Ectodermal cell (in vitro differentiated cells): ENCODE measurements around the gene ABCC1.

Source experiments
- H3K27ac ChIP-seq: 2 replicates; pipeline ENCODE4 v1.7.0; 2013; ENCODE audit warnings: mild to moderate bottlenecking, low read depth, low read length; ENCODE audit not compliant: insufficient read depth, poor library complexity, severe bottlenecking
- H3K27me3 ChIP-seq: 2 replicates; pipeline ENCODE4 v1.7.0; 2013; ENCODE audit warnings: mild to moderate bottlenecking, low read length; ENCODE audit not compliant: insufficient read depth, control insufficient read depth, poor library complexity, severe bottlenecking
- H3K36me3 ChIP-seq: one replicate; pipeline ENCODE4 v1.7.0; 2013; ENCODE audit warnings: low read length; ENCODE audit not compliant: control insufficient read depth, insufficient read depth
- H3K4me1 ChIP-seq: one replicate; pipeline ENCODE4 v1.7.0; 2013; ENCODE audit warnings: low read length; ENCODE audit not compliant: control insufficient read depth, insufficient read depth
- H3K4me3 ChIP-seq: 2 replicates; pipeline ENCODE4 v1.7.0; 2013; ENCODE audit warnings: low read depth, low read length, control low read depth; ENCODE audit not compliant: insufficient read depth
- H3K9me3 ChIP-seq: 2 replicates; pipeline ENCODE4 v1.7.0; 2013; ENCODE audit warnings: mild to moderate bottlenecking, low read length, moderate library complexity; ENCODE audit not compliant: control insufficient read depth
- WGBS, 2 experiments: methylation state at CpG; one replicate each; pipeline ENCODE4 v1.1.7; 2013; ENCODE audit warnings: missing lambda C conversion rate in 2 of 2; 5-methylcytosine and 5-hydroxymethylcytosine counted together

The ABCC1 gene

DNA sequence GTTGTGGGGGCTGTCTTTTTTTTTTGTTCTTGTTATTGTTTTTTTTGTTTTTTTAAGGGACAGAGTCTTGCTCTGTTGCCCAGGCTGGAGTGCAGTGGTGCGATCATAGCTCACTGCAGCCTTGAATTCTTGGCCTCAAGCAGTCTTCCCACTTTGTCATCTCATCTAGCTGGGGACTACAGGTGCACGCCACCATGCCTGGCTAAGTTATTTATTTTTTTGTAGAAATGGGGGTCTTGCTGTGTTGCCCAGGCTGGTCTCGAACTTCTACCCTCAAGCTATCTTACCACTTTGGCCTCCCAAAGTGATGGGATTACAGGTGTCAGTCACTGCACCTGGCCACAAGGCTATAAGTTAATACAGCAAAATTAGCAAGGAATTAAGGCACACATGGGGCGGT, 101.7 kb downstream of the ABCC1 start:
- WGBS, 2 experiments: 93 to 95% methylated on average over 4 of the region's 4 CpGs
- no peak overlapping the region for H3K27ac ChIP-seq
- no peaks in the 10 kb centered on the region for H3K4me1 ChIP-seq
- H3K36me3 ChIP-seq: peaks cover 15% of the 10 kb centered on the region
- H3K4me3 ChIP-seq: no peak overlapping the region
- no peaks in the 10 kb centered on the region for H3K27me3 ChIP-seq
- no peaks in the 10 kb centered on the region for H3K9me3 ChIP-seq

DNA sequence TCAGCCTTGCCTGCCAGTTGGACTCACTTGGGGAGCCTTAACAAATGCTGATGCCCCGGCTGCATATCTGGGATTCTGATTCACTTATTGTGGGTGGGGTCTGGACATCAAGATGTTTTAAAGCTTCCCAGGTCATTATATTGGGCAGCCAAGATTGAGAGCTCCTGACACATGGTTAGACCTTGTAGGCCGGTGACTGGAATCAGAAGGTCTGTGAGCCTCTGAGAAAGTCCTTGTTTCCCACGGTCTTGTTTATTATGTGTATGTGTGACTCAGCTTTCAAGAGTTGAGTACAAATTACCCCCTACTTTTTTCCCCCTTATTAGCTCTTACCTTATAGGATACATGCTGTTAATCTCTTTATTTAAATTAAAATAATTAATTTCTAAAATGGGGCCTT, 103.5 kb downstream of the ABCC1 start:
- Histone ChIP-seq H3K27ac (no peak overlapping the region), H3K27me3 (no peaks in the 10 kb centered on the region), H3K4me3 (no peak overlapping the region), H3K9me3 (no peaks in the 10 kb centered on the region), H3K36me3 (peaks cover 16% of the 10 kb centered on the region), H3K4me1 (no peaks in the 10 kb centered on the region)
- WGBS, 2 experiments: 97 to 100% methylated on average over 2 to 3 of the region's 3 CpGs

DNA sequence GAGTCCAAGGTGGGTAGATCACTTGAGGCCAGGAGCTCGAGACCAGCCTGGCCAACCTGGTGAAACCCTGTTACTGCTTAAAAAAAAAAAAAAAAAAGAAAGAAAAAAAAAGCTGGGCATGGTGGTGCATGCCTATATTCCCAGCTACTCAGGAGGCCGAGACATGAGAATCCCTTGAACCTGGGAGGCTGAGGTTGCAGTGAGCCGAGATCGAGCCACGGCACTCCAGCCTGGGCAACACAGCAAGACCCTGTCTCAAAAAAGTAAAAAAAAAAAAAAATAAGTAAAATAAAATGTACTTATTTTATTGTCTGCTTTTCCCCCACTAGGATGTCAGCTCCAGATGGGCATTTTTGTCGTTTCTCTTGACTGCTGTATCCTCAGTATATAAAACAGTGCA, 107.7 kb downstream of the ABCC1 start:
- H3K4me3 ChIP-seq: no peak overlapping the region
- no peaks in the 10 kb centered on the region for H3K4me1 ChIP-seq
- 86 to 98% methylated on average over 4 to 5 of the region's 6 CpGs for WGBS, 2 experiments
- H3K9me3 ChIP-seq: no peaks in the 10 kb centered on the region
- H3K36me3 ChIP-seq: peaks cover 9% of the 10 kb centered on the region
- H3K27me3 ChIP-seq: no peaks in the 10 kb centered on the region
- H3K27ac ChIP-seq: no peak overlapping the region

DNA sequence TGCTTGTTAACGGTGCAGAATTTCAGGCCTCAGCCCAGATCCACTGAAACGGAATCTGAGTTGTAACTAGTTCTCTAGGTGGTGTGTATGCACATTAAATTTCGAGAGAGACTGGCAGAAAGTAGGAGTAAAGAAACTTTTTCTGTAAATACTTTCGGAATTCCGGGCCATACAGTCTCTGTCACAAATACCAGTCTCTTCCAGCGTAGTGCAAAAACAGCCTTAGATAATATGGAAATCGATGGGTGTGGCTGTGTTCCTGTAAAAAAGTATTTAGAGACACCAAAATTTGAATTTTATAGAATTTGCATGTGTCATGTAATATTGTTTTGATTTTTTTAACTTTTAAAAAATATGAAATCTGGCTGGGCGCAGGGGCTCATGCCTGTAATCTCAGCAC, 109.7 kb downstream of the ABCC1 start:
- no peaks in the 10 kb centered on the region for H3K4me1 ChIP-seq
- H3K27me3 ChIP-seq: no peaks in the 10 kb centered on the region
- H3K9me3 ChIP-seq: no peaks in the 10 kb centered on the region
- H3K4me3 ChIP-seq: no peak overlapping the region
- no peak overlapping the region for H3K27ac ChIP-seq
- H3K36me3 ChIP-seq: peaks cover 9% of the 10 kb centered on the region
- WGBS, 2 experiments: 94 to 96% methylated on average over 8 of the region's 8 CpGs

DNA sequence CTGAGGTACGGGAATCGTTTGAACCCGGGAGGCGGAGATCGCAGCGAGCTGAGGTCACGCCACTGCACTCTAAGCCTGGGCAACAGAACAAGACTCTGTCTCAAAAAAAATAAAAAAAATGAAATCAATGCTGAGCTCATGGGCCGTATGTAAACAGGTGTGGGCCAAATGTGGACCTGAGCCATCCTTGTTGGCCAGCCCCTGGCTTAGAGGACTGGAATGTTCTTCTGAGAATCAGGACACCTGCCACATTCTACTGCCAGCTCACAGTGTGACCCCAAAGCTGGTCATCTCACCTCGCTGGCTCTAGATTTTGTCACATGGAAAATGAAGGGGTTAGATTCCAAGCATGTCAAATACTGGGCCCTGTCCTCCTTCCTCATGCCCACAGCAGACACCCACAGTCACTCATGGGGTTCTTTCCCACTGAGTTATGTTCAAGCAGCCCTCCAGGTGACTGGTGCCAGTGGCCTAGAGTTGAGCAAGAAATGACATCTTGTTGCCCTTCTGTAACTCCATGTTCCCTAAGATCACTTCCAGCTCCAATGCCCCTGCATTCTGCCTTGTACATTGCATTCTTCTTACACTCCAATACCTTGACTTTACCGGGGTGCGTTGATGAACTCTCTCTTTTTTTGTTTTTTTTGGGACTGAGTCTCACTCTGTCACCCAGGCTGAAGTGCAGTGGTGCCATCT, 110.6 kb downstream of the ABCC1 start:
- H3K9me3 ChIP-seq: no peaks in the 10 kb centered on the region
- no peaks in the 10 kb centered on the region for H3K27me3 ChIP-seq
- no peak overlapping the region for H3K4me3 ChIP-seq
- WGBS, 2 experiments: 95 to 96% methylated on average over 11 of the region's 11 CpGs
- no peak overlapping the region for H3K27ac ChIP-seq
- H3K36me3 ChIP-seq: peaks cover 11% of the 10 kb centered on the region
- no peaks in the 10 kb centered on the region for H3K4me1 ChIP-seq

DNA sequence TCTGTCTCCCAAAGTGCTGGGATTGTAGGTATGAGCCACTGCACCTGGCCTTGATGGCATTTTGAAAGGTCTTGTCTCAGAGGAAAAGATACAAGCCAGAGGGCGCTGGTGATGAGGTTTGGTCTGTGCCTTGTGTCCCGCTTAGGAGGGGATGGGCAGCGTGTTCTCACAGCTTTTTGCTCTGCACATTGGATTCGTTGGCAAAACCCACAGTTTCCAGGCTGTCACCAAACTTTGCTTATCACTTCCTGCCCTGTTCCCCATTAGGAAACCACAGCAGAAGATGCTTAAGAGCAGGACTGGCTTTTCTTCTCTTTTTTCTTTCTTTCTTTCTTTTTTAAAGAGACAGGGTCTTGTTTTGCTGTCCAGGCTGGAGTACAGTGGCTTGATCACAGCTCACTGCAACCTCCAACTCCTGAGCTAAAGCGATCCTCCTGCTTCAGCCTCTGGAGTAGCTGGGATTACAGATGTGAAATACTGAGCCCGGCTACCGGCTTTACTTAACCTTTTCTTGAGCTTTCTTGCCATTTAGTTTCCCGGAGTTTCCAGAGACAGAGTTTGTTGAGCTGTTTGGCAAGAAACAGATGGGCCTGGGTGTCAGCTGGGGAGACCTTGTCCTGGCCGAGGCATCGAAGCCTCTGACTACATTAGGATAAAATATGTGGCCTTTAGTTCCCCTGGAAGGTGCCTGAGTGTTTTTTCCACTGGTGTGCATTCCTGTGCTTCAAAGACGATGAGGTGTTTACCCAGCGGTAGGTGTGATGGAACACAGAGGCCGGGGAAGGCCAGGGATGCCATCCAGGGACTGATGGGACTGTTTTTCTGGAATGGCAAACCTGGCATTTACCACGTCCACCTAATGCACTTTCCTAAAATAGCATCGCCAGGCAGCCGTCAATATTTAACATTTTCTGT, 112.9 kb downstream of the ABCC1 start:
- Histone ChIP-seq H3K4me3 (no peak overlapping the region), H3K27me3 (no peaks in the 10 kb centered on the region), H3K27ac (no peak overlapping the region), H3K4me1 (no peaks in the 10 kb centered on the region), H3K9me3 (no peaks in the 10 kb centered on the region), H3K36me3 (peaks cover 11% of the 10 kb centered on the region)
- WGBS, 2 experiments: 93% methylated on average over 16 of the region's 16 CpGs

DNA sequence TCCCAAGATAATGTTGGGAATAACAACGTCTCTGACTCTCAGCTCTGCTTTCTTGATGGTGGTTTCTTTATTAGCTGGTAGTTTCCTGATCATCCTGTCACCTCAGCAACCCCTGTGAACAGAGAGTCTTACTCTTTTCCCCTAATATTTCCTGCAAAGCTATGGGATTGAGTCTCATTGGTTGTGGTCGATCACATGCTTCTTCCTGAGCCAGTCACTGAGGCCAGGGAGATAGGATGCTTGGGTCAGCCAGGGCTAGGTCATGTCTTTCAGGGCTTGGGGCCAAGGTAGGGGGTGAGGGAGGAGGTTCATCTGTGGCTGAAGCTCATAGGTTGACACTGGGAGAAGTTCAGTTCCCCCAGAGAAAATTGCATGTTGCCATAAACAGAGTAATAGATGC, 114.3 kb downstream of the ABCC1 start:
- no peaks in the 10 kb centered on the region for H3K4me1 ChIP-seq
- no peak overlapping the region for H3K27ac ChIP-seq
- no peaks in the 10 kb centered on the region for H3K27me3 ChIP-seq
- H3K9me3 ChIP-seq: no peaks in the 10 kb centered on the region
- WGBS, 2 experiments: 89 to 100% methylated on average over 2 of the region's 2 CpGs
- H3K4me3 ChIP-seq: no peak overlapping the region
- peaks cover 5% of the 10 kb centered on the region for H3K36me3 ChIP-seq

DNA sequence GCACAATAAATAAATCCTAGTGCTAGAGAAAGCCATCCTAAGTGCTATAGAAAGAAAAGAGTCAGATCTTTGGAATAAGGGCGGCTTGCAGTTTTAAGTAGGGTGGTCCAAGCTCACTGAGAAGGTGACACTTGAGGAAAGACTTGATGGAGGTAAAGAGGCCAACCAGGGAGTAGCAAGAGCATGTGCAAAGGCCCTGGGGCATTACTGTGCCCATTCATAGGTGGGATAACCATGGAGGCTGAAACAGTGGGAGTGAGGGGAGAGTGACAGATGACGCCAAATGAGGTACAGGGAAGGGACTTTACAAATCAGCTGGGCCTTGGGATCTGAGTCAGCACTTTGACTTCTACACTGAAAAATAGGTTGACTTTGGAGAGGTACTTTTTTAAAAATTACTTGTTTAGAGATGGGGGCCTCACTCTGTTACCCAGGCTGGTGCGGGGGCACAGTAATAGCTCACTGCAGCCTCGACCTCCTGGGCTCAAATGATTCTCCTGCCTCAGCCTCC, 115.5 kb downstream of the ABCC1 start:
- Histone ChIP-seq H3K4me3 (no peak overlapping the region), H3K27me3 (no peaks in the 10 kb centered on the region), H3K36me3 (peaks cover 2% of the 10 kb centered on the region), H3K9me3 (no peaks in the 10 kb centered on the region), H3K27ac (no peak overlapping the region), H3K4me1 (no peaks in the 10 kb centered on the region)
- WGBS, 2 experiments: 96% methylated on average over 4 of the region's 4 CpGs

DNA sequence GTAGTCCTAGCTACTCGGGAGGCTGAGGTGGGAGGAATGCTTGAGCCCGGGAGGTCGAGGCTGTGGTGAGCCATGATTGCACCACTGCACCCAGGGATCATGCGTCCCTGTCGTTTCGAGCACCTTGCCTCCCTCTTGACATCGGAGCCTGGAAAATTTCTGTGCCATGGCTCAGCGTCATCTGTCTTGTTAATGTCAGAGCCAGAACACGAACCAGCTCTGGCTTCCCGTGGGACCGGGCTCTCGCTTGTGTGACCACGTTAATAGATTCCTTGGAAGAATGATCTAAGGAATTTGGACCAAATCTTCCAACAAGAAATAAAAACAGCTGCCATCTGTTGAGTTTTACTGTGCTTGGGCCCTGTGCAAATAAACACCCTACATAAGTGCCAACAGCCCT, 117.7 kb downstream of the ABCC1 start:
- Histone ChIP-seq H3K9me3 (no peaks in the 10 kb centered on the region), H3K27ac (no peak overlapping the region), H3K4me3 (no peak overlapping the region), H3K27me3 (no peaks in the 10 kb centered on the region), H3K36me3 (peaks cover 5% of the 10 kb centered on the region), H3K4me1 (no peaks in the 10 kb centered on the region)
- WGBS, 2 experiments: 87% methylated on average over 13 of the region's 13 CpGs

DNA sequence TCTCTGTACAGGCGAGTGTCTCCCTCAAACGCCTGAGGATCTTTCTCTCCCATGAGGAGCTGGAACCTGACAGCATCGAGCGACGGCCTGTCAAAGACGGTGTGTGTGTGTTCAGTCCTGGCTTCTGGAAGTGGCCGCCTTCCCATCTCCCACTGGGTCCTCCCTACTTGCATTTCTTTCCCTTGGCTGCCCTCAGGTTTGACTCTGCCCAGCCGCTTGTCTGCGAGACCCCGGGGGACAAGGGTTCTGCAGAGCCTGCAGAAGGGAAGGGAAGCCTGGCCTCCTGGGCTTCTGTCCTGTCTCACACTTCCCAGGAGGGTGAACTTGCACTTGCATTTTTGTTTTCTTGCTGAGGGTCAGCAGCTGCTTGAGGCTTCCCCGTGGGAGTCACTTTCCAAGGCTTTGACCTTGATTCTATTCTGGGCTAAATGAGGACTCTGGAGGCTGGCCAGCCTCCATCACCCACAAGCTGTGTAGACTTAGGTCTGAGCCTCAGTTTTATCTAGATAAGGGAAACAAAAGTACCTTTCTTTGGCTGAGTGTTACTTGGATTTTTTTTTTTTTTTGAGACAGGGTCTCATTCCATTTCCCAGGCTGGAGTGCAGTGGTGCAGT, 122.3 kb downstream of the ABCC1 start:
- Histone ChIP-seq H3K36me3 (peaks cover 2% of the 10 kb centered on the region), H3K27me3 (no peaks in the 10 kb centered on the region), H3K4me1 (no peaks in the 10 kb centered on the region), H3K4me3 (no peak overlapping the region), H3K9me3 (no peaks in the 10 kb centered on the region), H3K27ac (no peak overlapping the region)
- WGBS, 2 experiments: 92 to 95% methylated on average over 11 of the region's 11 CpGs
